HG03521 (cell line): ENCODE results near the gene RHD.
"Not testable (repeated sequence)": the region's sequence is repeated elsewhere in the genome, so short reads cannot be mapped to it uniquely, and the experiment has no call there.

Experiments
- ATAC-seq: cut with Tn5 transposase; IDR thresholded peaks from one replicate; pipeline ENCODE4 v1.9.1; 2021; ENCODE audit warnings: mild to moderate bottlenecking, moderate library complexity; ENCODE audit not compliant: unreplicated experiment

RHD gene

GRCh38 chr1:25347556-25347955, 75.2 kb downstream of the RHD start:
- no peak for ATAC-seq

GRCh38 chr1:25349606-25350005, 77.3 kb downstream of the RHD start:
- ATAC-seq: no peak

- no peak for ATAC-seq
These were observed 83.6 kb downstream of the RHD start for GRCh38 chr1:25355841-25356395.

GRCh38 chr1:25356441-25356840, 84.1 kb downstream of the RHD start:
- ATAC-seq: no peak

GRCh38 chr1:25356848-25357247, 84.5 kb downstream of the RHD start:
- ATAC-seq: no peak

GRCh38 chr1:25360596-25361581, 88.6 kb downstream of the RHD start:
- ATAC-seq: no peak

- ATAC-seq: no peak
These were observed 89.6 kb downstream of the RHD start for GRCh38 chr1:25361901-25362300.

GRCh38 chr1:25362634-25363559, 90.6 kb downstream of the RHD start:
- ATAC-seq: not testable (repeated sequence)

- no peak for ATAC-seq
These were observed 96.9 kb downstream of the RHD start for GRCh38 chr1:25369241-25369640.

- ATAC-seq: not testable (repeated sequence)
These were observed 97.5 kb downstream of the RHD start for GRCh38 chr1:25369691-25370271.

GRCh38 chr1:25371757-25372156, 99.4 kb downstream of the RHD start:
- not testable (repeated sequence) for ATAC-seq

- not testable (repeated sequence) for ATAC-seq
These were observed 106.1 kb downstream of the RHD start for GRCh38 chr1:25378367-25378766.
